HEK293 (cell line): ENCODE measurements around the gene ATP8A1.

ENCODE experiments used
- ATF2 ChIP-seq: fragments of 450-650 bp; formaldehyde crosslinking; IDR thresholded peaks from 2 replicates; pipeline ENCODE4 v1.5.1; 2016; ENCODE audit warnings: missing biosample characterization, missing genetic modification characterization, low read depth
- CTCF ChIP-seq: fragments of 450-650 bp; formaldehyde crosslinking; IDR thresholded peaks from 2 replicates; pipeline ENCODE4 v1.5.1; 2016; ENCODE audit warnings: missing biosample characterization, missing genetic modification characterization
- RBAK ChIP-seq: fragments of 450-650 bp; formaldehyde crosslinking; IDR thresholded peaks from 2 replicates; pipeline ENCODE4 v1.5.1; 2016; ENCODE audit warnings: missing biosample characterization, missing genetic modification characterization
- YY1 ChIP-seq: fragments of 450-650 bp; formaldehyde crosslinking; IDR thresholded peaks from 2 replicates; pipeline ENCODE4 v1.5.1; 2018; ENCODE audit warnings: missing biosample characterization, missing genetic modification characterization
- ZBTB48 ChIP-seq: fragments of 450-650 bp; formaldehyde crosslinking; IDR thresholded peaks from 2 replicates; pipeline ENCODE4 v1.5.1; 2016; ENCODE audit warnings: missing biosample characterization, missing genetic modification characterization
- ZNF114 ChIP-seq: fragments of 450-650 bp; formaldehyde crosslinking; IDR thresholded peaks from 2 replicates; pipeline ENCODE4 v1.5.0; 2017; ENCODE audit warnings: missing biosample characterization, missing genetic modification characterization
- ZNF175 ChIP-seq: fragments of 450-650 bp; formaldehyde crosslinking; IDR thresholded peaks from 2 replicates; pipeline ENCODE4 v1.5.1; 2016; ENCODE audit warnings: missing biosample characterization, missing genetic modification characterization
- ZNF274 ChIP-seq, 2 experiments: fragments of 200-500 bp in 1 of 2; fragments of 450-650 bp in 1 of 2; sonication (Bioruptor generic) in 1 of 2; formaldehyde crosslinking in 1 of 2; IDR thresholded peaks; 2 replicates each; pipeline versions ENCODE4 v1.5.1 to v1.6.1; 2014 to 2016; ENCODE audit warnings: borderline replicate concordance in 1 of 2, inconsistent platforms in 1 of 2, low read length in 1 of 2, missing biosample characterization in 1 of 2, missing genetic modification characterization in 1 of 2
- ZNF292 ChIP-seq: fragments of 450-650 bp; formaldehyde crosslinking; IDR thresholded peaks from 2 replicates; pipeline ENCODE4 v1.5.1; 2016; ENCODE audit warnings: low read depth, missing biosample characterization, missing genetic modification characterization, borderline replicate concordance
- ZNF776 ChIP-seq: fragments of 450-650 bp; formaldehyde crosslinking; IDR thresholded peaks from 2 replicates; pipeline ENCODE4 v1.5.0; 2017; ENCODE audit warnings: missing biosample characterization, missing genetic modification characterization, borderline replicate concordance
- ZNF777 ChIP-seq: fragments of 450-650 bp; formaldehyde crosslinking; IDR thresholded peaks from 2 replicates; pipeline ENCODE4 v1.5.1; 2017; ENCODE audit warnings: missing biosample characterization, missing genetic modification characterization, borderline replicate concordance
- ZSCAN18 ChIP-seq: fragments of 450-650 bp; formaldehyde crosslinking; IDR thresholded peaks from 2 replicates; pipeline ENCODE4 v1.5.1; 2016; ENCODE audit warnings: missing biosample characterization, missing genetic modification characterization
- ZSCAN5A ChIP-seq: fragments of 450-650 bp; formaldehyde crosslinking; IDR thresholded peaks from 2 replicates; pipeline ENCODE4 v1.5.1; 2016; ENCODE audit warnings: missing biosample characterization, missing genetic modification characterization
- TF ChIP-seq, protein P1 (sequence below): fragments of 450-650 bp; formaldehyde crosslinking; IDR thresholded peaks from 2 replicates; pipeline ENCODE4 v1.5.1; 2016; ENCODE audit warnings: missing biosample characterization, missing genetic modification characterization

GRCh38 chr4:42361456-42361855 lies 295.4 kb downstream of the ATP8A1 start:
- TF ChIP-seq ZNF776 (tag by site-specific recombination): no peak
- TF ChIP-seq ATF2: no peak
- no peak for TF ChIP-seq CTCF (tag by site-specific recombination)
- no peak for TF ChIP-seq RBAK
- TF ChIP-seq ZNF175 (tag by site-specific recombination): no peak
- no peak for TF ChIP-seq ZBTB48 (tag by site-specific recombination)
- no peak for TF ChIP-seq ZNF777 (tag by site-specific recombination)
- no peak for TF ChIP-seq ZSCAN5A (tag by site-specific recombination)
- no peak for TF ChIP-seq ZNF114 (tag by site-specific recombination)
- TF ChIP-seq ZNF292 (tag by site-specific recombination): no peak
- TF ChIP-seq ZSCAN18 (tag by site-specific recombination): no peak
- TF ChIP-seq, protein P1, sequence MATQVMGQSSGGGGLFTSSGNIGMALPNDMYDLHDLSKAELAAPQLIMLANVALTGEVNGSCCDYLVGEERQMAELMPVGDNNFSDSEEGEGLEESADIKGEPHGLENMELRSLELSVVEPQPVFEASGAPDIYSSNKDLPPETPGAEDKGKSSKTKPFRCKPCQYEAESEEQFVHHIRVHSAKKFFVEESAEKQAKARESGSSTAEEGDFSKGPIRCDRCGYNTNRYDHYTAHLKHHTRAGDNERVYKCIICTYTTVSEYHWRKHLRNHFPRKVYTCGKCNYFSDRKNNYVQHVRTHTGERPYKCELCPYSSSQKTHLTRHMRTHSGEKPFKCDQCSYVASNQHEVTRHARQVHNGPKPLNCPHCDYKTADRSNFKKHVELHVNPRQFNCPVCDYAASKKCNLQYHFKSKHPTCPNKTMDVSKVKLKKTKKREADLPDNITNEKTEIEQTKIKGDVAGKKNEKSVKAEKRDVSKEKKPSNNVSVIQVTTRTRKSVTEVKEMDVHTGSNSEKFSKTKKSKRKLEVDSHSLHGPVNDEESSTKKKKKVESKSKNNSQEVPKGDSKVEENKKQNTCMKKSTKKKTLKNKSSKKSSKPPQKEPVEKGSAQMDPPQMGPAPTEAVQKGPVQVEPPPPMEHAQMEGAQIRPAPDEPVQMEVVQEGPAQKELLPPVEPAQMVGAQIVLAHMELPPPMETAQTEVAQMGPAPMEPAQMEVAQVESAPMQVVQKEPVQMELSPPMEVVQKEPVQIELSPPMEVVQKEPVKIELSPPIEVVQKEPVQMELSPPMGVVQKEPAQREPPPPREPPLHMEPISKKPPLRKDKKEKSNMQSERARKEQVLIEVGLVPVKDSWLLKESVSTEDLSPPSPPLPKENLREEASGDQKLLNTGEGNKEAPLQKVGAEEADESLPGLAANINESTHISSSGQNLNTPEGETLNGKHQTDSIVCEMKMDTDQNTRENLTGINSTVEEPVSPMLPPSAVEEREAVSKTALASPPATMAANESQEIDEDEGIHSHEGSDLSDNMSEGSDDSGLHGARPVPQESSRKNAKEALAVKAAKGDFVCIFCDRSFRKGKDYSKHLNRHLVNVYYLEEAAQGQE (tag by site-specific recombination): no peak
- TF ChIP-seq YY1 (tag by site-specific recombination): no peak
- TF ChIP-seq ZNF274 (IDR thresholded peaks at IDR 0.05; ENCODE audit: low read length): no peak
- TF ChIP-seq ZNF274 (tag by site-specific recombination; IDR thresholded peaks at IDR 0.05; ENCODE audit: borderline replicate concordance): no peak
